Measurements from ENCODE around the gene CLCC1. TPM values are rescaled to one million over a fixed set of nuclear protein-coding genes. Genes with fewer than 3 reads are reported as not detected.

Gene CLCC1
- total and polyA plus RNA-seq, 2 experiments from 2014 or later, result 16.6 to 18.4 TPM

GRCh38 chr1:108976658-108977057 is 13.4 kb upstream of the CLCC1 start:
- ATAC-seq, result no peak

More at GRCh38 chr1:108976658-108977057, 13.4 kb upstream of the CLCC1 start:
- no peak overlapping the region for H3K27ac Mint-ChIP-seq
- H3K79me2 ChIP-seq (replicated peaks; ENCODE audit: insufficient read depth), result no peaks in the 10 kb centered on the region
- TF ChIP-seq ZNF331 (CRISPR knock-in tag; IDR thresholded peaks at IDR 0.05; ENCODE audit: low read depth) (no peak), CREB1 (CRISPR knock-in tag; IDR thresholded peaks at IDR 0.05; ENCODE audit: low read depth) (no peak), EZH2 (IDR thresholded peaks at IDR 0.05; ENCODE audit: low read depth, unreplicated experiment) (no peak), ZNF114 (CRISPR knock-in tag; IDR thresholded peaks at IDR 0.05) (no peak), POLR2AphosphoS5 (IDR thresholded peaks at IDR 0.05; ENCODE audit: low read depth) (no peak), ZNF462 (CRISPR knock-in tag; IDR thresholded peaks at IDR 0.05) (no peak), NANOG (IDR thresholded peaks at IDR 0.05; ENCODE audit: borderline replicate concordance) (no peak), JUNB (IDR thresholded peaks at IDR 0.05; ENCODE audit: unreplicated experiment) (no peak), STAT1 (IDR thresholded peaks at IDR 0.05; ENCODE audit: unreplicated experiment) (no peak)
- TF ChIP-seq, protein P1, sequence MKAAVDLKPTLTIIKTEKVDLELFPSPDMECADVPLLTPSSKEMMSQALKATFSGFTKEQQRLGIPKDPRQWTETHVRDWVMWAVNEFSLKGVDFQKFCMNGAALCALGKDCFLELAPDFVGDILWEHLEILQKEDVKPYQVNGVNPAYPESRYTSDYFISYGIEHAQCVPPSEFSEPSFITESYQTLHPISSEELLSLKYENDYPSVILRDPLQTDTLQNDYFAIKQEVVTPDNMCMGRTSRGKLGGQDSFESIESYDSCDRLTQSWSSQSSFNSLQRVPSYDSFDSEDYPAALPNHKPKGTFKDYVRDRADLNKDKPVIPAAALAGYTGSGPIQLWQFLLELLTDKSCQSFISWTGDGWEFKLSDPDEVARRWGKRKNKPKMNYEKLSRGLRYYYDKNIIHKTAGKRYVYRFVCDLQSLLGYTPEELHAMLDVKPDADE (IDR thresholded peaks at IDR 0.05), result no peak
- TF ChIP-seq, protein P2, sequence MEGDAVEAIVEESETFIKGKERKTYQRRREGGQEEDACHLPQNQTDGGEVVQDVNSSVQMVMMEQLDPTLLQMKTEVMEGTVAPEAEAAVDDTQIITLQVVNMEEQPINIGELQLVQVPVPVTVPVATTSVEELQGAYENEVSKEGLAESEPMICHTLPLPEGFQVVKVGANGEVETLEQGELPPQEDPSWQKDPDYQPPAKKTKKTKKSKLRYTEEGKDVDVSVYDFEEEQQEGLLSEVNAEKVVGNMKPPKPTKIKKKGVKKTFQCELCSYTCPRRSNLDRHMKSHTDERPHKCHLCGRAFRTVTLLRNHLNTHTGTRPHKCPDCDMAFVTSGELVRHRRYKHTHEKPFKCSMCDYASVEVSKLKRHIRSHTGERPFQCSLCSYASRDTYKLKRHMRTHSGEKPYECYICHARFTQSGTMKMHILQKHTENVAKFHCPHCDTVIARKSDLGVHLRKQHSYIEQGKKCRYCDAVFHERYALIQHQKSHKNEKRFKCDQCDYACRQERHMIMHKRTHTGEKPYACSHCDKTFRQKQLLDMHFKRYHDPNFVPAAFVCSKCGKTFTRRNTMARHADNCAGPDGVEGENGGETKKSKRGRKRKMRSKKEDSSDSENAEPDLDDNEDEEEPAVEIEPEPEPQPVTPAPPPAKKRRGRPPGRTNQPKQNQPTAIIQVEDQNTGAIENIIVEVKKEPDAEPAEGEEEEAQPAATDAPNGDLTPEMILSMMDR (conservative IDR thresholded peaks at IDR 0.05; ENCODE audit: low read depth in 2 of 2), result no peak
- TF ChIP-seq, protein P3, sequence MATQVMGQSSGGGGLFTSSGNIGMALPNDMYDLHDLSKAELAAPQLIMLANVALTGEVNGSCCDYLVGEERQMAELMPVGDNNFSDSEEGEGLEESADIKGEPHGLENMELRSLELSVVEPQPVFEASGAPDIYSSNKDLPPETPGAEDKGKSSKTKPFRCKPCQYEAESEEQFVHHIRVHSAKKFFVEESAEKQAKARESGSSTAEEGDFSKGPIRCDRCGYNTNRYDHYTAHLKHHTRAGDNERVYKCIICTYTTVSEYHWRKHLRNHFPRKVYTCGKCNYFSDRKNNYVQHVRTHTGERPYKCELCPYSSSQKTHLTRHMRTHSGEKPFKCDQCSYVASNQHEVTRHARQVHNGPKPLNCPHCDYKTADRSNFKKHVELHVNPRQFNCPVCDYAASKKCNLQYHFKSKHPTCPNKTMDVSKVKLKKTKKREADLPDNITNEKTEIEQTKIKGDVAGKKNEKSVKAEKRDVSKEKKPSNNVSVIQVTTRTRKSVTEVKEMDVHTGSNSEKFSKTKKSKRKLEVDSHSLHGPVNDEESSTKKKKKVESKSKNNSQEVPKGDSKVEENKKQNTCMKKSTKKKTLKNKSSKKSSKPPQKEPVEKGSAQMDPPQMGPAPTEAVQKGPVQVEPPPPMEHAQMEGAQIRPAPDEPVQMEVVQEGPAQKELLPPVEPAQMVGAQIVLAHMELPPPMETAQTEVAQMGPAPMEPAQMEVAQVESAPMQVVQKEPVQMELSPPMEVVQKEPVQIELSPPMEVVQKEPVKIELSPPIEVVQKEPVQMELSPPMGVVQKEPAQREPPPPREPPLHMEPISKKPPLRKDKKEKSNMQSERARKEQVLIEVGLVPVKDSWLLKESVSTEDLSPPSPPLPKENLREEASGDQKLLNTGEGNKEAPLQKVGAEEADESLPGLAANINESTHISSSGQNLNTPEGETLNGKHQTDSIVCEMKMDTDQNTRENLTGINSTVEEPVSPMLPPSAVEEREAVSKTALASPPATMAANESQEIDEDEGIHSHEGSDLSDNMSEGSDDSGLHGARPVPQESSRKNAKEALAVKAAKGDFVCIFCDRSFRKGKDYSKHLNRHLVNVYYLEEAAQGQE (IDR thresholded peaks at IDR 0.05; ENCODE audit: unreplicated experiment), result no peak
- no peak overlapping the region for H3K4me3 ChIP-seq
- H3K4me3 Mint-ChIP-seq, result no peak overlapping the region
- peaks cover 14% of the 10 kb centered on the region for H3K36me3 Mint-ChIP-seq (ENCODE audit: low read depth)
- H3K27ac ChIP-seq (ENCODE audit: low read depth), result no peak overlapping the region
- H3K27me3 ChIP-seq (ENCODE audit: insufficient read depth), result no peaks in the 10 kb centered on the region
- no peaks in the 10 kb centered on the region for H3K4me1 ChIP-seq (ENCODE audit: insufficient read depth)
- H2AFZ ChIP-seq, result no peak overlapping the region
- no peak overlapping the region for H3K4me2 ChIP-seq
- H3K36me3 ChIP-seq (ENCODE audit: insufficient read depth), result no peaks in the 10 kb centered on the region
- no peaks in the 10 kb centered on the region for H4K20me1 ChIP-seq (replicated peaks; ENCODE audit: insufficient read depth)
- H3F3A ChIP-seq (replicated peaks; ENCODE audit: low read depth), result no peaks in the 10 kb centered on the region
- peaks cover 4% of the 10 kb centered on the region; the same call in 2 of the 3 replicates for H3K4me1 Mint-ChIP-seq
- peaks cover 6% of the 10 kb centered on the region; the same call in 2 of the 3 replicates for H3K9me3 Mint-ChIP-seq
- no peaks in the 10 kb centered on the region for H3K9me2 ChIP-seq (ENCODE audit: insufficient read depth)
- DNase-seq (ENCODE audit: low spot score), result no peak
- peaks cover 4% of the 10 kb centered on the region for H3K27me3 Mint-ChIP-seq (ENCODE audit: insufficient read depth, low read depth, poor library complexity)

All from GM23338 (cell line).